HEK293T (cell line): Measurements from ENCODE around the gene KMT2B.

Source experiments
- ARNT ChIP-seq: fragments of 450-650 bp; IDR thresholded peaks from 2 replicates; pipeline ENCODE4 v1.6.1; 2017; ENCODE audit warnings: mild to moderate bottlenecking
- BHLHE40 ChIP-seq: fragments of 450-650 bp; IDR thresholded peaks from 2 replicates; pipeline ENCODE4 v1.6.1; 2016; ENCODE audit warnings: mild to moderate bottlenecking, moderate library complexity, borderline replicate concordance
- ELF4 ChIP-seq: fragments of 450-650 bp; IDR thresholded peaks from 2 replicates; pipeline ENCODE4 v1.6.1; 2017; ENCODE audit warnings: antibody characterized with exemption
- FOXA1 ChIP-seq: fragments of 450-650 bp; IDR thresholded peaks from 2 replicates; pipeline ENCODE4 v1.6.1; 2016; ENCODE audit warnings: mild to moderate bottlenecking
- FOXK2 ChIP-seq: fragments of 450-650 bp; IDR thresholded peaks from 2 replicates; pipeline ENCODE4 v1.6.1; 2016; ENCODE audit warnings: mild to moderate bottlenecking
- FOXM1 ChIP-seq: fragments of 450-650 bp; IDR thresholded peaks from 2 replicates; pipeline ENCODE4 v1.6.1; 2017; ENCODE audit warnings: mild to moderate bottlenecking, borderline replicate concordance
- HDGF ChIP-seq: fragments of 450-650 bp; IDR thresholded peaks from 2 replicates; pipeline ENCODE4 v1.6.1; 2017; ENCODE audit warnings: antibody characterized with exemption, borderline replicate concordance
- L3MBTL2 ChIP-seq: fragments of 450-650 bp; conservative IDR thresholded peaks from 2 replicates; pipeline ENCODE4 v1.6.1; 2016; ENCODE audit warnings: mild to moderate bottlenecking
- LEF1 ChIP-seq: fragments of 450-650 bp; IDR thresholded peaks from 2 replicates; pipeline ENCODE4 v1.6.1; 2017; ENCODE audit warnings: mild to moderate bottlenecking, borderline replicate concordance
- PKNOX1 ChIP-seq: fragments of 450-650 bp; IDR thresholded peaks from 2 replicates; pipeline ENCODE4 v1.6.1; 2016
- SP1 ChIP-seq: fragments of 450-650 bp; IDR thresholded peaks from 2 replicates; pipeline ENCODE4 v1.6.1; 2017
- SUZ12 ChIP-seq: fragments of 450-650 bp; IDR thresholded peaks from 2 replicates; pipeline ENCODE4 v1.6.1; 2016; ENCODE audit warnings: mild to moderate bottlenecking
- ZNF384 ChIP-seq: fragments of 450-650 bp; IDR thresholded peaks from 2 replicates; pipeline ENCODE4 v1.6.1; 2016

- no peak for TF ChIP-seq ZNF384
- TF ChIP-seq LEF1, result no peak
- TF ChIP-seq FOXA1, result no peak
- no peak for TF ChIP-seq SUZ12
- no peak for TF ChIP-seq BHLHE40
- TF ChIP-seq SP1, result no peak
- TF ChIP-seq L3MBTL2, result no peak
- no peak for TF ChIP-seq FOXK2
- no peak for TF ChIP-seq ELF4
- no peak for TF ChIP-seq ARNT
- TF ChIP-seq PKNOX1, result no peak
- no peak for TF ChIP-seq FOXM1
- no peak for TF ChIP-seq HDGF
Observed at GRCh38 chr19:35757231-35757748, 39.5 kb downstream of the KMT2B start.
